ENCODE data around the gene ZMIZ1.
A peak's percentile ranks its signal among the peaks of the same experiment; 100 is the strongest.
"Not testable (repeated sequence)": the region's sequence is repeated elsewhere in the genome, so short reads cannot be mapped to it uniquely, and the experiment has no call there.

Gene ZMIZ1

GRCh38 chr10:79275105-79275430, 206.3 kb downstream of the ZMIZ1 start:
- no peak for DNase-seq

GRCh38 chr10:79275431-79275851, 206.7 kb downstream of the ZMIZ1 start:
- no peak for DNase-seq

GRCh38 chr10:79277579-79278269, 209.0 kb downstream of the ZMIZ1 start:
- DNase-seq = no peak

DNA sequence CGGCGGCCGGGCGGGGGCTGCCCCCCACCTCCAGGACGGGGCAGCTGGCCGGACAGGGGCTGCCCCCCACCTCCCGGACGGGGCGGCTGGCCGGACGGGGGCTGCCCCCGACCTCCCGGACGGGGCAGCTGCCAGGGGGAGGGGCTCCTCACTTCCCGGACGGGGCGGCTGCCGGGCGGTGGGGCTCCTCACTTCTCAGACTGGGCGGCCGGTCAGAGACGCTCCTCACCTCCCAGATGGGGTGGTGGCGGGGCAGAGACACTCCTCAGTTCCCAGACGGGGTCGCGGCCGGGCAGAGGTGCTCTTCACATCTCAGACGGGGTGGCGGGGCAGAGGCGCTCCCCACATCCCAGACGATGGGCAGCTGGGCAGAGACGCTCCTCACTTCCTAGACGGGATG, 210.3 kb downstream of the ZMIZ1 start:
- DNase-seq = not testable (repeated sequence)

DNA sequence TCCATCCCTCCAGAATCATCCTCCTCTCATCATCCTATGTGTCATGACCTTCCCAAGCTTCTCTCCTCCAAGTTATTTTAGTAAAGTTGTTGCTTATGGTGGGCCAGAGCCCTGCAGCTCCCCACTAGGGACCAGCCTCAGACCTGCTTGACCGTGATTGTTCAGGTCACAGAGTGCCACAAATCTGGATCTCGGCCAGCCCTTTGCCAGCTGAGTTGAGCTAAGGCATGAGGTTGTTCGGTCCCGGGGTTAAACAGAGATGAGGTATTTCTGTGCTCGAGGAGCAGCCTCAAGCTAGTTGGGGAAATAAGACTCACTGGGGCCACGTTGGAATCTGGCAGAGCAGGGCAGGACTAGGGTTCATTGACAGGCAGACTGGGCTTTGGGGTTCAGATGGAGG, 212.2 kb downstream of the ZMIZ1 start:
- DNase-seq = no peak

DNA sequence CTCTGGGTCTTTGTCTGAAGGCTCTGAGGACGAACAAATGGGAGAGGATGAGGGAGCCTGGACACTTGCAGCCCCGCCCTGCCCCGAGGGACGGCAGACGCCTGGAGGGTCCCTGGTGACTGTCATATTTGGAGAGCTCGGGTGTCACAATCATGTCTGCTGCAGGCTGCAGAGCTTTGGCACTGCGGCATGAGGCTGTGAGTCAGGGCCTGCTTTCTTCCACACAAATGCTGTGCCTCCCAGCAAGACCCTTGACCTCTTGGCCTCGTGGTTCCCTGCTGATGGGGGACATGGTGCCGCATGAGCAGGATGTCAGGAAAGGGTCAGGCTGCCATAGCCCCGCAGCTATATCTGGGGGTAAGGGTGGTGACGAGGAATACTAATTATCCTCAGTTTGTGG, 213.6 kb downstream of the ZMIZ1 start:
- DNase-seq = peak; percentile 56

DNA sequence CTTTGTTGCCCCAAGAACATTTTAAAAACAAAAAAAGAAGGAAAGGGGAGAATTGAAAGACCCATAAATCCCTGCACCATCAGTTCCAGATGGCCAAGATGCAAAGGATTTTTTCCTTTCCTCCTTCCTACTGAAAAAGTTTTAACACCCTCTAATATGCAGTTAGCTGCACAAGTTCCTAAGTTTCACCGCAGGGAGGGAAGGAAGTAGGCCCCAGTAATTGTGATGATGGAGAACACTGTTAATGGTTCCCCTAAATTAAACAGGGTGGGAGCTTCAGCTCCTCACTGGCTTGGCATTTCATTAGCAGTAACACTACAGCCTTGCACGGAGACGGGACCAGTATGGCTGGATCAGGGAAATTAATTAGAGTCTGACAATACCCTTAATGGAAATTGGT, 214.8 kb downstream of the ZMIZ1 start:
- no peak for DNase-seq

DNA sequence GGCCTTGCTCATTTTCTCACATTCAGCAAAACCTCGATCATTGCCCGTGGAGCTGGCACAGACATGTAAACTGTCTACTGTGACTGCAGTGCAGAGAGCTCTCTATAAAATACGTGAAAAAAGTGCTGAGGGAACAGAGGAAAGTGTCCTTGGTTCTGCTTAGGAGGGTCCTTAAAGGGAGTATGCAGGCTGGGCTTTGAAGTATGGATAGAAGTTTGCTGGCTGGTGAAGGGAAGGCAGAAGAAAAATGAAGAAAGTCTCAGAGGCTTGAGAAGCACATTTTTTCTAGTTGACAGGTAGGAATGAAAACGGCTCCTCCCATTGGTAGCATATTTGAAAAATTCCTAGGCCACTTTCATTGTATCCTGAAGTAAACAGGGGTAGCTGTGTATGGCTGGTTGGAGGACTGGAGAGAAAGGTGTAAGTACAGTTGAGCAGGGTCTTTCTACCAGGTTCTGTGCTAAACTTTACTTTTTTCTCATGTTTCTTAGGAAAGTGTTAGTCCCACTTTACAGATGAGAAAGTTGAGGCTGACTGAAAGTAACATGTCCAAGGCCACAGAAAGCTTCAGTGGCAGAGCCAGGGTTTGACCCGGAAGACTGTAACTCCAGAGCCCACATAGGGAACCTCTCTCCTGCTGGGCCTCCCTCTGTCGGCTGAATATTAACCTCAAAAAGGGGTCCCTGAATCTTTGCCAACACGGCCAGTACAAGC, 215.5 kb downstream of the ZMIZ1 start:
- no peak for DNase-seq

DNA sequence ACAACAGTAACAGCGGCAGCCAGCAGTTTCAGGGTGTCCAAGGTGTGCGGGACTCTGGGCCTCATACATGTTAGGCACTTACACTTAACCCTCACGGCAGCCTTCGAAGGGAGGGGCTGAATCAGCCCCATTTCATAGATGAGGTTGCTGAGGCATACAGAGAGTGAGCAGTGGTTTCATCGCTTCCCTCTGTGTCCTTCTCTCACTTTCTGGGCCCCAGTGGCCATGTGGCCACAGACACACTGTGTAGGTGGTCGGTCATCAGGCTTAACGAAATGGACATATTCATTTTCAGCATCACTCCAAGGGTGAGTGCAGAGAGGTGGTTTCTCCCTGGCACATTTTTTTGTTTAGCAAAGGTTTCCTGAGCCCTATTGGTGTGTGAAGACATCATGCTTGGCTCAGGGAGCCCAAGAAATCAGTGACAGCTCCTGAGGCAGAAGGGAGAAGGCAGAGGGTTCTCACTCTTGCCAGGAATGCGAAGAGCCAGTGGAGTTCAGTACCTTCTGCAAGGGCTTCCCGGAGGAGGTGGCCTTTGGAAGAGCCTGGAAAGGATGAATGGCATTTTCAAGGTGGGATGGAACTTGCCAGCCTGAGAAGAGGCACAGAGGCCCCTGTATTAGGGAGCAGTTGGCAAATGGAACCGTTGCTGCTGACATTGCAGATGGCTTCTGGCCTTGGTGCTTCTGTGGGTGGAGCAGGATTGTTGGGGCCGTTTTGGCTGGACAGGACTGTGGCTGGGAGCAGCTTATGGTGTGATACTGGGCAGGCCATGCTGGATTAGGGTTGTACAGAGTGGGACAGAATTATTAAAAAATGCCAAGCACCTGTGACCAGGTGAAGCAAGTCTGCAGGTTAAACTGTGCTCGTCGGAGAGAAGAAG, 216.8 kb downstream of the ZMIZ1 start:
- DNase-seq = no peak

- DNase-seq = peak; percentile 15
Measured at GRCh38 chr10:79286318-79286951, 217.7 kb downstream of the ZMIZ1 start.

DNA sequence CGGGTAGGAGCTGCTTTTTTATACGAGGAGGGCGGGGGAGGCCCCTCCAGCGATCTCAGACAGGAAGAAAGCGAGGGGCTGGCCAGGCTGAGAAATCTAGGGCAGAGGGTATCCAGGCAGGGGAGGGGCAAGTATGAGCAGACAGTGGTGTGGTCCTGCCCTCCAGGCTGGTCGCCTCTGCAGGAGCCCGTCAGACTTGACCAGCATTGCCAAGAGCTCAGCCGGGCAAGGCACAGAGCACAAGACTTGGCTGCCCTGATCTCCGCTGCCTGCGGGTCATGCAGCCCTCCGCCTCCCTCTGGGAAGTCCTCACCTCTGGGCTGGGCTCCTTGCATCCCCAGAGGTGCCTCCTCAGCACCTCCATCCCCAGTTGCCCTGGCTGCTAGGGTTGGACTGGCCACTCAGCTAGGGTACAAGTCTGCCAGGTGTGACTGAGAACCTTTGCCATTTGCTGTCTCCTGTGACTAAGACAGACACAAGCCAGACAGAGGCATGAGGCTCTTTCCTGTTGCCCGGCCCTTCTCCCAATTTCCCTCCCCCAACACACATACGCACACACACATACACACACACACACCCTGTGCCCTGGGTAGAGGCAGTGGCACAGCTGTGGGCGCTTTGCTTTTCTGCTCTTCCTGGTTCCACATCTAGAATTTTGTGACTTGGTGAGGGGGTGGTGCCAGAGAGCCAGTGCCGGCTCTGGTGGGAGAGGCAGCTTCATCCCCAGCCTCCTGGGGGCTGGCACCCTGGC, 219.4 kb downstream of the ZMIZ1 start:
- DNase-seq = no peak

DNA sequence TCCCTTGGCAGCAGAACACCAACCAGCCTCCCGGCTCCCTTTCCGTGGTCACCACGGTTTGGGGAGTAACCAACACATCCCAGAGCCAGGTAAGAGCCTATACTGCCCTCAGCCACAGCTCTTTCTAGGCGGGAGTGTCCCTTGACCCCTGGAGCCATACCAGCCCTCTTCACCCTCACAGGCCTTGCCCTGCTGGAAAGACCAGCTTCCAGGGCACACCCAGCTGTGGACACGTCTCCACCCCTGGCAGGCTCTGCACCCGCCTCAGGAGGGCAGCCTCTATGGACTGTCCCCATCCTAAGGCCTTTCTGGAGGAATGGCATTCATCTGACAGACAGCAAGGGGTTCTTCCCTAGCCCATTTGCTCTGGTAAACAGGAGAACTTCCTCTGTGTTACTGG, 221.0 kb downstream of the ZMIZ1 start:
- no peak for DNase-seq

GRCh38 chr10:79292026-79292766, 223.4 kb downstream of the ZMIZ1 start:
- no peak for DNase-seq

- no peak for DNase-seq
Measured at GRCh38 chr10:79292891-79293746, 224.4 kb downstream of the ZMIZ1 start.

DNA sequence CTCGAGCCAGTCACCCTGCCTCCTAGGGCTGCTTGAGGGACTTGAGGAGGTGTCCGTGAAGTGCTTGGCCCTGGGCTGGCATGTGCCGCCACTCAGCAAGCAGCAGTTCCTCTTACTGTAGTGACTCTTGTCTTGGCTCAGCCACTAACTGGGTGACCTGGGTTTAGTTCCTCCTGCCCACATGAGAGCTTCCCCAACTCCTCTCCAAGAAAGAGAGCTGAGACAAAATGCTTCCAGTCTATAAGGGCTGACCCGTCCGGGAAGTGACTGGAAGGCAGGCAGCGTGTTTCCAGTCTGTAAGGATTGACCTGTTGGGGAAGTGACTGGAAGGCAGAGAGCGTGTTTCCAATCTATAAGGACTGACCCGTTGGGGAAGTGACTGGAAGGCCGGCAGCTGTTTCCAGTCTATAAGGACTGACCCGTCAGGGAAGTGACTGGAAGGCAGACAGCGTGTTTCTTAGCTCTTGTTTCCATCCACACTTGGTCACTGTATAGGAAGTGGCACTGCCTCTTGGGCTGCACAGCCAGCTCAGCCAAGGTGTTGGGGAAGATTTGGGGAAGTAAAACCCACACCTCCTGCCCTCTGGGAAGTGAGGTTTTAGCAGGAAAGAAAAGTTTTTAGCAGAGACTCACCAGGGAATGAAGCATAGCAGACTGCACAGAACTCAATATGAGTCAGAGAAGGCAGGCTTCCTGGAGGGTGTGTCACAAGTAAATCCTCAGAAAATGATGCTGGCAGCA, 225.2 kb downstream of the ZMIZ1 start:
- no peak for DNase-seq

- no peak for DNase-seq
Measured at GRCh38 chr10:79295563-79295962, 226.8 kb downstream of the ZMIZ1 start.

- DNase-seq = no peak
Measured at GRCh38 chr10:79296431-79296830, 227.7 kb downstream of the ZMIZ1 start.

DNA sequence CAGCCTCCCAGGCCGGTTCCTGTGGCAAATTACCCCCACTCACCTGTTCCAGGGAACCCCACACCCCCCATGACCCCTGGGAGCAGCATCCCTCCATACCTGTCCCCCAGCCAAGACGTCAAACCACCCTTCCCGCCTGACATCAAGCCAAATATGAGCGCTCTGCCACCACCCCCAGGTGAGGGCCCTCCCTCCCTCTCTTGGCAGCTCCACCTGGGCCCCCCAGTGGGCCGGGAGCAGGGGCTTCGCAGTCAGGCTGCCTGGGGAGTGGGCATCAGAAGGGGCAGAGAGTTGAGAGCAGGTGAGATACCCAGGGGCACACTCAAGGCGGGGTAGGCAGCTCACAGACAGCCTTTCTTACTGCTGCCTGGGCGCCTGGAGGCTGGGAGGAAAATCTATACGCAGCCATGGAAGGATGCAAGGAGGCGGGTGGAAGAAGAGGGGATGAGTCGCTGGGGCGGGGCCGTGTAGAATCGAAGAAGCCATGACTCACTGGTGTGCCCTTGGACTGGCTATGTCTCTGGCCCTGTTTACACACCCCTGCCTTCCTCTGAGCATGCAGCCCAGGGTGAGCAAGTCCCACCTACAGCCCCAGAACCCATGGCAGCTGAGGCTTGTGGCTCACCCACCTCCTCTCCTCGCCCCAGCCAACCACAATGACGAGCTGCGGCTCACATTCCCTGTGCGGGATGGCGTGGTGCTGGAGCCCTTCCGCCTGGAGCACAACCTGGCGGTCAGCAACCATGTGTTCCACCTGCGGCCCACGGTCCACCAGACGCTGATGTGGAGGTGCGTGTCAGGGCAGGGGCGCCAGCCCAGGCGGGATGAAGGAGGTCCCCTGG, 229.9 kb downstream of the ZMIZ1 start:
- DNase-seq = no peak
